SK-N-SH (cell line): ENCODE data around the gene KMO. TPM values are rescaled to one million over a fixed set of nuclear protein-coding genes. Genes with fewer than 3 reads are reported as not detected.

Experiments used
- CTCF ChIA-PET: fragments of 300-600, 350-600 bp; formaldehyde crosslinking; extraction: SDS; loops from one replicate; lab custom pipeline; 2021; lab: Yijun Ruan, JAX
- POLR2A ChIA-PET: fragments of 350-600 bp; sonication (Branson Sonifier 250); formaldehyde crosslinking; extraction: SDS; loops from one replicate; lab custom pipeline; 2020; ENCODE audit warnings: antibody characterized with exemption, inconsistent platforms; lab: Yijun Ruan, JAX
- DNase-seq: peaks from one replicate; pipeline ENCODE4 v3.0.0; 2012
- H2AFZ ChIP-seq: fragments of 200-600 bp; sonication (generic); 2 replicates; pipeline ENCODE4 v1.8.1; 2016; ENCODE audit warnings: antibody characterized with exemption, mild to moderate bottlenecking, low read depth
- H3F3A ChIP-seq: fragments of 200-600 bp; sonication (generic); replicated peaks from 2 replicates; pipeline ENCODE3; 2016; ENCODE audit warnings: antibody characterized with exemption, mild to moderate bottlenecking; ENCODE audit not compliant: insufficient read depth
- H3K27ac ChIP-seq, 2 experiments: fragments of 200-500 bp in 1 of 2; fragments of 200-600 bp in 1 of 2; sonication (Bioruptor generic) in 1 of 2; sonication (generic), shearing (Covaris generic) in 1 of 2; 2 replicates each; pipeline versions ENCODE4 v1.5.1 to v1.6.1; 2014 to 2016; ENCODE audit warnings: low read depth in 2 of 2, inconsistent platforms in 1 of 2, low read length in 1 of 2, mild to moderate bottlenecking in 1 of 2, mixed read lengths in 1 of 2
- H3K27me3 ChIP-seq: fragments of 200-600 bp; sonication (generic), shearing (Covaris generic); 2 replicates; pipeline ENCODE4 v1.6.1; 2016; ENCODE audit warnings: mixed run types; ENCODE audit not compliant: insufficient read depth
- H3K36me3 ChIP-seq, 2 experiments: fragments of 200-500 bp in 1 of 2; fragments of 200-600 bp in 1 of 2; sonication (Bioruptor generic) in 1 of 2; sonication (generic) in 1 of 2; replicated peaks in 1 of 2; 2 replicates each; pipeline versions ENCODE3 to v1.5.1; 2014 to 2016; ENCODE audit warnings: low read length in 1 of 2, mild to moderate bottlenecking in 1 of 2; ENCODE audit not compliant: insufficient read depth in 2 of 2, control insufficient read depth in 1 of 2
- H3K4me1 ChIP-seq, 2 experiments: fragments of 200-500 bp in 1 of 2; fragments of 200-600 bp in 1 of 2; sonication (Bioruptor generic) in 1 of 2; sonication (generic), shearing (Covaris generic) in 1 of 2; 2 replicates each; pipeline versions ENCODE4 v1.5.1 to v1.6.1; 2014 to 2016; ENCODE audit warnings: low read depth in 1 of 2, low read length in 1 of 2, mixed run types in 1 of 2; ENCODE audit not compliant: insufficient read depth in 2 of 2, control insufficient read depth in 1 of 2
- H3K4me2 ChIP-seq: fragments of 200-600 bp; sonication (generic), shearing (Covaris generic); 2 replicates; pipeline ENCODE4 v1.6.1; 2017; ENCODE audit warnings: mixed run types
- H3K4me3 ChIP-seq, 2 experiments: fragments of 200-500 bp in 1 of 2; fragments of 200-600 bp in 1 of 2; sonication (Bioruptor generic) in 1 of 2; sonication (generic), shearing (Covaris generic) in 1 of 2; 2 replicates each; pipeline versions ENCODE4 v1.5.1 to v1.8.1; 2014 to 2016; ENCODE audit warnings: low read depth in 2 of 2, inconsistent platforms in 1 of 2, low read length in 1 of 2, mild to moderate bottlenecking in 1 of 2, mixed read lengths in 1 of 2, moderate library complexity in 1 of 2
- H3K79me2 ChIP-seq: fragments of 200-600 bp; sonication (generic); 2 replicates; pipeline ENCODE4 v1.8.1; 2017; ENCODE audit warnings: mild to moderate bottlenecking; ENCODE audit not compliant: insufficient read depth
- H3K9ac ChIP-seq: fragments of 200-600 bp; sonication (generic); 2 replicates; pipeline ENCODE4 v1.6.1; 2017; ENCODE audit warnings: mixed run types
- H3K9me2 ChIP-seq: fragments of 200-600 bp; sonication (generic); 2 replicates; pipeline ENCODE4 v1.6.1; 2017; ENCODE audit warnings: mixed run types
- H3K9me3 ChIP-seq: fragments of 200-600 bp; sonication (generic); 2 replicates; pipeline ENCODE4 v1.6.1; 2017; ENCODE audit warnings: mixed run types, mild to moderate bottlenecking, moderate library complexity
- H4K20me1 ChIP-seq: fragments of 200-600 bp; sonication (generic); 2 replicates; pipeline ENCODE4 v1.6.1; 2017; ENCODE audit warnings: mild to moderate bottlenecking, mixed run types; ENCODE audit not compliant: insufficient read depth
- ELF1 ChIP-seq: IDR thresholded peaks from 2 replicates; pipeline ENCODE4 v1.4.0; 2012
- EP300 ChIP-seq, 2 experiments: IDR thresholded peaks; 2 replicates each; pipeline versions ENCODE4 v1.4.0 to v1.6.1; 2012; ENCODE audit warnings: borderline replicate concordance in 1 of 2, low read depth in 1 of 2, low read length in 1 of 2
- FOXJ3 ChIP-seq: sonication (generic); formaldehyde crosslinking; IDR thresholded peaks from 2 replicates; pipeline ENCODE4 v1.5.1; 2020; ENCODE audit warnings: mild to moderate bottlenecking, missing genetic modification reagents
- FOXM1 ChIP-seq: IDR thresholded peaks from 2 replicates; pipeline ENCODE4 v1.4.0; 2012; ENCODE audit warnings: low read depth, mild to moderate bottlenecking
- MXI1 ChIP-seq: IDR thresholded peaks from 2 replicates; pipeline ENCODE4 v1.6.1; 2012; ENCODE audit warnings: mild to moderate bottlenecking, low read depth, low read length, improper control_type of control experiment
- NFIC ChIP-seq: IDR thresholded peaks from 2 replicates; pipeline ENCODE4 v1.4.0; 2012; ENCODE audit warnings: borderline replicate concordance
- NRF1 ChIP-seq: IDR thresholded peaks from 2 replicates; pipeline ENCODE4 v1.6.1; 2012; ENCODE audit warnings: low read depth, mild to moderate bottlenecking, low read length
- PBX3 ChIP-seq: IDR thresholded peaks from 2 replicates; pipeline ENCODE4; 2012
- POLR2AphosphoS5 ChIP-seq: IDR thresholded peaks from 2 replicates; pipeline ENCODE4 v1.6.1; 2012; ENCODE audit warnings: low read depth, low read length
- RAD21 ChIP-seq: IDR thresholded peaks from 2 replicates; pipeline ENCODE4 v1.6.1; 2012; ENCODE audit warnings: mild to moderate bottlenecking, low read length
- RCOR1 ChIP-seq: fragments of 150-350 bp; IDR thresholded peaks from 2 replicates; pipeline ENCODE4 v1.6.1; 2017; ENCODE audit warnings: antibody characterized with exemption, low read length
- RXRA ChIP-seq: IDR thresholded peaks from 2 replicates; pipeline ENCODE4 v1.4.0; 2012; ENCODE audit warnings: low read depth, mild to moderate bottlenecking, borderline replicate concordance
- SMC3 ChIP-seq: IDR thresholded peaks from 2 replicates; pipeline ENCODE4 v1.6.1; 2012; ENCODE audit warnings: low read depth, low read length, improper control_type of control experiment
- TCF12 ChIP-seq: IDR thresholded peaks from 2 replicates; pipeline ENCODE4 v1.4.0; 2012
- TEAD4 ChIP-seq: IDR thresholded peaks from 2 replicates; pipeline ENCODE4 v1.4.0; 2012; ENCODE audit warnings: mild to moderate bottlenecking, borderline replicate concordance; ENCODE audit not compliant: insufficient read depth
- USF1 ChIP-seq: IDR thresholded peaks from 2 replicates; pipeline ENCODE4 v1.4.0; 2012; ENCODE audit warnings: low read depth, borderline replicate concordance
- YY1 ChIP-seq: IDR thresholded peaks from 2 replicates; pipeline ENCODE4 v1.4.0; 2012; ENCODE audit warnings: low read depth, mild to moderate bottlenecking
- WGBS: methylation state at CpG from one replicate; pipeline ENCODE4 v1.1.6; 2017; ENCODE audit warnings: low lambda C conversion rate; 5-methylcytosine and 5-hydroxymethylcytosine counted together
- polyA plus RNA-seq, 3 experiments: library from polyadenylated mRNA; depleted of rRNA; stranded (reverse); fragments of >200 nt; gene quantifications; 2 replicates each; pipeline ENCODE4 v1.2.3, GENCODE V29; 2012
- TF ChIP-seq, protein P1 (sequence below): IDR thresholded peaks from 2 replicates; pipeline ENCODE4 v1.4.0; 2012; ENCODE audit warnings: low read depth, borderline replicate concordance
- TF ChIP-seq, protein P2 (sequence below): fragments of 200-600 bp; sonication (generic); IDR thresholded peaks from 2 replicates; pipeline ENCODE4 v1.6.1; 2017; ENCODE audit warnings: antibody characterized with exemption, mild to moderate bottlenecking, moderate library complexity

KMO gene
- polyA plus RNA-seq, 1 of the 3 experiments (the other 2 are of a cell fraction), result not detected

DNA sequence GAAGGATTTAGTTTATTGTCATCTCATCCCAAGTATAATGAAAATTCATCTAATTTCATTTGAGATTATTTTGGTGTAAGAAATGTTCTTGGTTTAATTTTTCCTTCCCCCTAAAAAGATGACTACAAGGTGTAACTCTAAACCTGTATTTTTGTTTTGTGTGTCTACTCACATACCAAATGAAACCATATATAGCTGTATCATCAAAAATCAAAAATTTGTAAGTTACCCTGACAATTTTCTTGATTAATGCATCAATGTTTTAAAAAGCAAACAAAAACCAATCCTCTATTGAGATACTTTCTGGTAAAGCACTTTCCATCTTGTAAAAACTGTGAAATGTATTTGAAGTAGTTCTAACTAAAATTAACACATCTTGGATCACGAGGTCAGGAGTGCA, 43.4 kb upstream of the KMO start:
- no peaks in the 10 kb centered on the region for H3K79me2 ChIP-seq
- TF ChIP-seq RCOR1 (no peak), ELF1 (no peak), PBX3 (no peak), POLR2AphosphoS5 (no peak), YY1 (no peak), NRF1 (no peak), TEAD4 (no peak), TCF12 (no peak), MXI1 (no peak), SMC3 (no peak), RAD21 (no peak), NFIC (no peak), EP300 (IDR thresholded peaks at IDR 0.05; ENCODE audit: borderline replicate concordance in 1 of 2, low read depth in 1 of 2, low read length in 1 of 2) (no peak), USF1 (no peak), RXRA (no peak), FOXM1 (no peak)
- TF ChIP-seq, protein P1, sequence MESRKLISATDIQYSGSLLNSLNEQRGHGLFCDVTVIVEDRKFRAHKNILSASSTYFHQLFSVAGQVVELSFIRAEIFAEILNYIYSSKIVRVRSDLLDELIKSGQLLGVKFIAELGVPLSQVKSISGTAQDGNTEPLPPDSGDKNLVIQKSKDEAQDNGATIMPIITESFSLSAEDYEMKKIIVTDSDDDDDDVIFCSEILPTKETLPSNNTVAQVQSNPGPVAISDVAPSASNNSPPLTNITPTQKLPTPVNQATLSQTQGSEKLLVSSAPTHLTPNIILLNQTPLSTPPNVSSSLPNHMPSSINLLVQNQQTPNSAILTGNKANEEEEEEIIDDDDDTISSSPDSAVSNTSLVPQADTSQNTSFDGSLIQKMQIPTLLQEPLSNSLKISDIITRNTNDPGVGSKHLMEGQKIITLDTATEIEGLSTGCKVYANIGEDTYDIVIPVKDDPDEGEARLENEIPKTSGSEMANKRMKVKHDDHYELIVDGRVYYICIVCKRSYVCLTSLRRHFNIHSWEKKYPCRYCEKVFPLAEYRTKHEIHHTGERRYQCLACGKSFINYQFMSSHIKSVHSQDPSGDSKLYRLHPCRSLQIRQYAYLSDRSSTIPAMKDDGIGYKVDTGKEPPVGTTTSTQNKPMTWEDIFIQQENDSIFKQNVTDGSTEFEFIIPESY, result no peak
- H3K36me3 ChIP-seq, result peaks cover 0 to 9% of the 10 kb centered on the region in 2 experiments
- no peak overlapping the region for H3K4me2 ChIP-seq
- ChIA-PET CTCF (interaction anchor here (0.8 to 1.7 kb wide), 4 partner anchors 58 to 601 kb away, joined by 3 to 6 read pairs (median 4); no protein-coding TSS in a partner anchor), POLR2A (no interaction called here)
- DNase-seq, result no peak
- H3K27ac ChIP-seq, result no peak overlapping the region
- H3K9me3 ChIP-seq, result no peaks in the 10 kb centered on the region
- H4K20me1 ChIP-seq, result no peaks in the 10 kb centered on the region
- H2AFZ ChIP-seq, result no peak overlapping the region
- H3K4me1 ChIP-seq, result peaks cover 0 to 8% of the 10 kb centered on the region in 2 experiments; a peak in 2 of 4 replicates
- H3K27me3 ChIP-seq, result no peaks in the 10 kb centered on the region
- no peaks in the 10 kb centered on the region for H3K9me2 ChIP-seq
- H3F3A ChIP-seq, result peaks cover 8% of the 10 kb centered on the region
- no peak overlapping the region for H3K4me3 ChIP-seq
- 89% methylated on average over 1 of the region's 1 CpG for WGBS
- no peak overlapping the region for H3K9ac ChIP-seq

GRCh38 chr1:241495741-241496140, 36.4 kb upstream of the KMO start:
- H3K4me3 ChIP-seq, result no peak overlapping the region
- 97% methylated on average over 5 of the region's 5 CpGs for WGBS
- DNase-seq, result no peak
- TF ChIP-seq TCF12, result no peak
- no peak for TF ChIP-seq ELF1
- no peak for TF ChIP-seq FOXM1
- TF ChIP-seq, protein P2, sequence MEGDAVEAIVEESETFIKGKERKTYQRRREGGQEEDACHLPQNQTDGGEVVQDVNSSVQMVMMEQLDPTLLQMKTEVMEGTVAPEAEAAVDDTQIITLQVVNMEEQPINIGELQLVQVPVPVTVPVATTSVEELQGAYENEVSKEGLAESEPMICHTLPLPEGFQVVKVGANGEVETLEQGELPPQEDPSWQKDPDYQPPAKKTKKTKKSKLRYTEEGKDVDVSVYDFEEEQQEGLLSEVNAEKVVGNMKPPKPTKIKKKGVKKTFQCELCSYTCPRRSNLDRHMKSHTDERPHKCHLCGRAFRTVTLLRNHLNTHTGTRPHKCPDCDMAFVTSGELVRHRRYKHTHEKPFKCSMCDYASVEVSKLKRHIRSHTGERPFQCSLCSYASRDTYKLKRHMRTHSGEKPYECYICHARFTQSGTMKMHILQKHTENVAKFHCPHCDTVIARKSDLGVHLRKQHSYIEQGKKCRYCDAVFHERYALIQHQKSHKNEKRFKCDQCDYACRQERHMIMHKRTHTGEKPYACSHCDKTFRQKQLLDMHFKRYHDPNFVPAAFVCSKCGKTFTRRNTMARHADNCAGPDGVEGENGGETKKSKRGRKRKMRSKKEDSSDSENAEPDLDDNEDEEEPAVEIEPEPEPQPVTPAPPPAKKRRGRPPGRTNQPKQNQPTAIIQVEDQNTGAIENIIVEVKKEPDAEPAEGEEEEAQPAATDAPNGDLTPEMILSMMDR, result no peak
- TF ChIP-seq FOXJ3 (CRISPR knock-in tag), result no peak
- TF ChIP-seq RXRA, result no peak
- no peak for TF ChIP-seq SMC3
- TF ChIP-seq, all 33 proteins: peak for 0
- no peaks in the 10 kb centered on the region for H3K4me1 ChIP-seq
- H3K36me3 ChIP-seq, result peaks cover 51 to 57% of the 10 kb centered on the region in 2 experiments
- CTCF ChIA-PET, result interaction anchor here (0.9 to 1.3 kb wide), 3 partner anchors 10 to 764 kb away, joined by 3 to 7 read pairs (median 3); no protein-coding TSS in a partner anchor
- H3F3A ChIP-seq, result peaks cover 3% of the 10 kb centered on the region
- no peaks in the 10 kb centered on the region for H3K79me2 ChIP-seq
- POLR2A ChIA-PET, result no interaction called here
- H3K9me2 ChIP-seq, result no peaks in the 10 kb centered on the region
- H3K9me3 ChIP-seq, result no peaks in the 10 kb centered on the region
- no peaks in the 10 kb centered on the region for H3K27me3 ChIP-seq
- H3K4me2 ChIP-seq, result no peak overlapping the region
- no peak overlapping the region for H2AFZ ChIP-seq
- no peak overlapping the region for H3K9ac ChIP-seq
- H3K27ac ChIP-seq, result no peak overlapping the region
- no peaks in the 10 kb centered on the region for H4K20me1 ChIP-seq
